HepG2 (cell line): ENCODE data around the gene ARTN.

ENCODE experiments used
- KAT8 ChIP-seq: IDR thresholded peaks from 2 replicates; pipeline ENCODE4 v1.6.1; 2016; ENCODE audit warnings: missing genetic modification reagents, missing compliant biosample characterization
- PCBP2 ChIP-seq: fragments of 200-400 bp; formaldehyde crosslinking; optimal IDR thresholded peaks from 2 replicates; pipeline ENCODE3; 2018; ENCODE audit warnings: low read length, low read depth; ENCODE audit not compliant: poor library complexity, severe bottlenecking
- SUZ12 ChIP-seq: fragments of 150-350 bp; IDR thresholded peaks from 2 replicates; pipeline ENCODE4 v1.6.1; 2014; ENCODE audit warnings: low read depth, low read length
- ZNF24 ChIP-seq: fragments of 450-650 bp; IDR thresholded peaks from 2 replicates; pipeline ENCODE4 v1.6.1; 2017; ENCODE audit warnings: antibody characterized with exemption, mild to moderate bottlenecking

GRCh38 chr1:43973981-43974442, 40.4 kb downstream of the ARTN start:
- TF ChIP-seq SUZ12 (no peak), KAT8 (no peak), PCBP2 (no peak), ZNF24 (no peak)
